Adipocyte (in vitro differentiated cells): ENCODE data around the gene SPRR2F.
"Not testable (repeated sequence)": the region's sequence is repeated elsewhere in the genome, so short reads cannot be mapped to it uniquely, and the experiment has no call there.

Experiments
- DNase-seq: peaks from one replicate; pipeline ENCODE4 v3.0.0-alpha.2; 2015; ENCODE audit warnings: low read depth
- H3K27me3 ChIP-seq: replicated peaks from 2 replicates; pipeline ENCODE4 v1.7.0; 2013; ENCODE audit warnings: mild to moderate bottlenecking, low read length, moderate library complexity; ENCODE audit not compliant: control insufficient read depth, insufficient read depth
- H3K36me3 ChIP-seq: 2 replicates; pipeline ENCODE4 v1.7.0; 2013; ENCODE audit warnings: low read length, mild to moderate bottlenecking, moderate library complexity; ENCODE audit not compliant: control insufficient read depth, insufficient read depth, severe bottlenecking
- H3K4me1 ChIP-seq: 2 replicates; pipeline ENCODE4 v1.7.0; 2013; ENCODE audit warnings: mild to moderate bottlenecking, low read length, moderate library complexity; ENCODE audit not compliant: control insufficient read depth, insufficient read depth
- H3K4me3 ChIP-seq: 2 replicates; pipeline ENCODE4 v1.7.0; 2013; ENCODE audit warnings: mild to moderate bottlenecking, low read length, moderate library complexity
- H3K9ac ChIP-seq: 2 replicates; pipeline ENCODE4 v1.7.0; 2013; ENCODE audit warnings: mild to moderate bottlenecking, low read length, moderate library complexity
- H3K9me3 ChIP-seq: 2 replicates; pipeline ENCODE4 v1.7.0; 2013; ENCODE audit warnings: mild to moderate bottlenecking, low read length, moderate library complexity; ENCODE audit not compliant: control insufficient read depth

The SPRR2F gene

DNA sequence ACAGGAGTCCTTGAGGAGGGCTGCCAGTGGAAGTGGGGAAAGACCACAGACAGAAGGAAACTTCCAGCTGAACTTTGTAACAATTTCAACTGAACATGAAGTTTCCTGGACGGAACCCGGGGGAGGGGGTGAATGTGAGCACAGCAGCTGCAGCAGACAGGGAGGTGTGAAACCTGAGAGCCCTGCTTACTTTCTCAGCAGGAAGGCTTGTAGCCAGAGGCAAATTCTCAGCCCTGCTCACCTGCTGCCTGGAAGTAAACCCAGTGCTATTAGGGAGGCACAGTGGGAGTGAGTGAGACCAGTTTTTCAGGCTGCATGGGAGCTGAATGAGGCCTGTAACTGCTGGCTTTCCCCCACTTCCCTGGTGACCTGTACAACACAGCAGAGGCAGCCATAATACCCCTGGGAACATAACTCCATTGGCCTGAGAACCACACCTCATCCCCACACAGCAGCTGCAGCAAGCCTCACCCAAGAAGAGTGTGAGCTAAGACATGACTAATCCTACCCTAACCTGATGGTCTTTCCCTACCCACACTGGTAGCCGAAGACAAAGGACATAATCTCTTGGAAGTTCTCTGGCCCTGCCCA is 9.6 kb upstream of the SPRR2F start:
- DNase-seq = no peak
- no peak overlapping the region for H3K4me3 ChIP-seq

DNA sequence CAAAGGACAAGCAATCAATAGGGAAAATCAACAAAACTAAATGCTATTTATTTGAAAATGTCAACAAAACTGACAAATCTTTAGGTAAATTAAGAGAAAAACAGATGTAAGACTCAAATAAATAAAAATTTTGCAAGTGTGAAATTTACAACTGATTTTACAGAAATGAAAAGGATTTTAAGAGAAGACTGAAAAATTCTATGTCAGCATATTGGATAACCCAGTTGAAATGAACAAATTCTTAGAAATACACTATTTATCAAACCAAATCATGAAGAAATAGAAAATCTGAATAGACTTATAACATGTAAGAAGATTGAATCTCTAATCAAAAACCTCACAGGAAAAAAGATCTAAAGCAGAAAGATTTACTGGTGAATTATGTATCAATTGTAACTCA is 7.6 kb upstream of the SPRR2F start:
- Histone ChIP-seq H3K27me3 (no peaks in the 10 kb centered on the region), H3K4me1 (peaks cover 4% of the 10 kb centered on the region), H3K36me3 (no peaks in the 10 kb centered on the region), H3K9ac (no peak overlapping the region), H3K9me3 (peaks cover 5% of the 10 kb centered on the region), H3K4me3 (no peak overlapping the region)
- no peak for DNase-seq

More for the DNA sequence above, 9.6 kb upstream of the SPRR2F start:
- Histone ChIP-seq H3K4me1 (peaks cover 4% of the 10 kb centered on the region), H3K9ac (no peak overlapping the region), H3K27me3 (no peaks in the 10 kb centered on the region), H3K9me3 (peaks cover 9% of the 10 kb centered on the region), H3K36me3 (no peaks in the 10 kb centered on the region)

DNA sequence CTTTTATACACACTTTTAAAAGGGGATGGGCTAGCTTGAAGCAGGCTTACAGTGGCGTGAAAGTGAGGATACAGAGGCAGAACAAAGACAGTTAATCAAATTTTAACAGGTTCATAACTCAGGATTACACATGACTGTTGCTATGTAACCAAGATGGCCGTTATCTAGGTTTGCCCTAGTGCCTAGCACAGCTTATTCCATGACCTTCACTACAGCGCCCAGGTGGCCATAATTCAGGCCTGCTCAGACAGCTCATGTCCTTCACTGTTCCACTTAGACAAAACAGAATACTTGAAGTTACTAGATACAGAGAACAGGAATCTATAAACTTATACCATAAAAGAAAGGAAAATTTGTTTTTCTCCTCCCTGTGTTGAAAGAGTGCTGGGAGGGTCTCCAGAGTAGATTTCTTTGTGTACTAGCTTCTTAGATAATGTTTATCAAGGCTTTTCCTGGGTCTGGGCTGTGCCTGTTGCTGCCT is 6.2 kb upstream of the SPRR2F start:
- Histone ChIP-seq H3K36me3 (no peaks in the 10 kb centered on the region), H3K4me3 (no peak overlapping the region), H3K9me3 (no peaks in the 10 kb centered on the region), H3K27me3 (peaks cover 2% of the 10 kb centered on the region), H3K4me1 (peaks cover 4% of the 10 kb centered on the region), H3K9ac (no peak overlapping the region)
- no peak for DNase-seq

DNA sequence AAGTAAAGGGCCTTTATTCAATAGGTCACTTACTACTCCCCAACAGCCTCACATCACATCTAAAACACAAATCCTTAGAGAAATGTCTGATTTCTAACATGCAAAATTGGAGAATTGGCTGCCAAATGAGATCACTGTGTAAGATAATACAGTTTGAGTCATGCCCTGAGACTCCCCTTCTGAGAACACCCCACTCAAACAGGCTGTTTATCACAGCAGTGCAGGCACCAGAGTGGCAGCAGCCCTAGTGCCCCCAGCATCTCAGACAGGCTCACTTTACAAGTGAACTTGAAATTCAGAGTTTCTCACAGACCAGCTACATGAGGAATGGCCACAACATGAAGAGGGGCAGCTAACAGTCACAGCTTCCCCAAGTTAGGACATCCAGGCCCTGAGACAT is 1.9 kb upstream of the SPRR2F start:
- not testable (repeated sequence) for DNase-seq, H3K9ac ChIP-seq, H3K36me3 ChIP-seq, H3K9me3 ChIP-seq, H3K4me3 ChIP-seq, H3K4me1 ChIP-seq, H3K27me3 ChIP-seq

DNA sequence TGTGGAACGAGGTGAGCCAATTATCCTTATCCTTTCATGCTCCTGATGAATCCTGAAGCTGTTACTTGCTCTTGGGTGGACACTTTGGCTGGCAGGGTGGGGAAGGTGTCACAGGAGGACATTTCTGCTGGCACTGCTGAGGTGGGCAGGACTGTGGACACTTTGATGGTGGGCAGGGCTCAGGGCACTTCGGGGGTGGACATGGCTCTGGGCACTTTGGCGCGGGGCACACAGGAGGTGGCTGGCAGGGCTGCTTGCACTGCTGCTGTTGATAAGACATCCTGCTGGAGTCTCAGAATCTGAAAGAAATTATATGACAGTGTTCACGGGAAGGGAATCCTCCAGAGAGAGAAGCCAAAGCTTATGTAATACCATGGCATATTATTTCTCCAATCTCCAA is 862 bp downstream of the SPRR2F start:
- not testable (repeated sequence) for H3K4me1 ChIP-seq, H3K36me3 ChIP-seq, H3K9me3 ChIP-seq, H3K27me3 ChIP-seq, DNase-seq, H3K9ac ChIP-seq, H3K4me3 ChIP-seq

DNA sequence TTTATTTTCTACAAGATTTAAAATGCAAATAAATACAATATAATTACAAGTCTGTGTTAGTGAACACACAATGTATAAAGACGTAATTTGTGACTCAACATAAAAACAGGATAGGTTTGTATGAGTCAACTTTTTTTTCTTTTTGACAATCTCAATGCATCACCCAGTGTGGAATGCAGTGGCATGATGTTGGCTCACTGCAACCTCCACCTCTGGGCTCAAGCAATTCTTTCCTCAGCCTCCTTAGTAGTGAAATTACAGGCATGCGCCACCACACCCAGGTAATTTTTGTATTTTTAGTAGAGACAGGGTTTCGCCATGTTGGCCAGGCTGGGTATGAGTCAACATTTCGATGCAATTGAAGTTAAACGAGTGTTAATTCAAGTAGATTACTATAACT is 13.1 kb downstream of the SPRR2F start:
- Histone ChIP-seq H3K27me3 (no peaks in the 10 kb centered on the region), H3K4me3 (no peak overlapping the region), H3K9me3 (peaks cover 3% of the 10 kb centered on the region), H3K4me1 (no peaks in the 10 kb centered on the region), H3K36me3 (no peaks in the 10 kb centered on the region), H3K9ac (no peak overlapping the region)
- no peak for DNase-seq

DNA sequence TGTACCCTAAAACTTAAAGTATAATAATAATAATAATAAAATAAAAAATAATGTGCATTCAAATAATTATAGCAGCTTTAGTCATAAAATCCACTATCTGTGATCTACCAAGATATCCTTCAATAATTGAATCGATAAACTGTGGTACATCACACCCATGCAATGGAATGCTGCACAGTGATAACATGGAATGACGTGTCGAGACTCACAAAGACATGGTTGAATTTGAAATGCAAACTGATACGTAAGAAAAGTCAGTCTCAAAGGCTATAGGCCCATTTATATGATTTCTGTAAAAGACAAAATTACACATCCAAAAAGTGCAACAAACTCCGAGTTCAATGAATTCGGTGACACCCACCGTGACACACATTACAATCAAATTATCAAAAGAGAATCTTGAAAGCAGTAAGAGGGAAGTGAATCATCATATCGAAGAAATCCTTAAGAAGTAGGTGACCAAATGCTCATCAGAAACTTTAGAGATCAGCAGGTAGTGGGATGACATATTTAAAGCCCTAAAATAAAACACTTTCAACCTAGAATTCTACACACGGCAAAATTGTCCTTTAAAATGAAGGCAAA is 13.8 kb downstream of the SPRR2F start:
- no peaks in the 10 kb centered on the region for H3K9me3 ChIP-seq
- H3K36me3 ChIP-seq = no peaks in the 10 kb centered on the region
- no peak overlapping the region for H3K9ac ChIP-seq
- no peak for DNase-seq
- no peaks in the 10 kb centered on the region for H3K4me1 ChIP-seq
- no peak overlapping the region for H3K4me3 ChIP-seq
- H3K27me3 ChIP-seq = no peaks in the 10 kb centered on the region

DNA sequence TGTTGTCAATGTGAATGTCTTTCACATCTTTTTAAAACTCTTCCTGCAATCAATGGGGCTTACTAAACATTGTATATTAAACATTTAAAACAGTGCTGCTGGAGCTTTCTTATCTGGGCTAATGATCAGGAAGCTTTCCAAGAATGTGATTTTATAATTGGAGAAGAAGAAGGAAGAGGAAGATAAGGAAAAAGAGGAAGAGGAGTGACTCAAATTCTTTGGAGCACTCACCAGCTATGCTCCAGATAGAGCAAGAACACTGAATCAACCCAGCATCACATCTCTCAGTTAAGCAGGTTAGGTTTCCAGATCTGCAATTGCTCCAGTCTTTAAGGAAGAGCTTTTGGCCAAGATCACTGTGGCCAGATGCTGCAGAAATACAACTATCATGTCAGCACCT is 17.6 kb downstream of the SPRR2F start:
- no peak for DNase-seq
- Histone ChIP-seq H3K9ac (no peak overlapping the region), H3K9me3 (no peaks in the 10 kb centered on the region), H3K4me3 (no peak overlapping the region), H3K36me3 (no peaks in the 10 kb centered on the region), H3K4me1 (no peaks in the 10 kb centered on the region), H3K27me3 (no peaks in the 10 kb centered on the region)

DNA sequence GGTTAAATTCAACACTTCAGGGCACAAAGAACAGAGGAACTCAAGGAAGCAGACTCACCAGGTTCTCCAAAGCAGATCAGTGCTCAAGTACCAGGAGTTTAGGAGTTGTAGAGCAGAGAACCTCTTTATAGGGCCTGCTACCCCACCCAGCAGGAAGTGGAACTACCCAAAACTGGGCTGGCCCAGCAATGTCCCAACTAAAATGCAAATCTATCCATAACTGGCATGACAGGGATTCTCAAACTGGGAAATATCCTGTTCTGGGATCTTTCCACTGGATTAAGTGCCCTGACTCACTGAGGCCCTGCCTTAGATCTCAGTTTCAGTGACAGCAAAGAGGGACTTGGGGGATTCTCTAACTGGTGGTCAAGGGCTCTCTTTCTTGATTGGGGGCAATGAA is 18.9 kb downstream of the SPRR2F start, which contains the start of gene SPRR2E:
Gene SPRR2E (minus strand): TSS at position 101 of the 400 bp plus-strand sequence. CDS start 775 bp downstream, outside the sequence.
- no peaks in the 10 kb centered on the region for H3K27me3 ChIP-seq
- no peak within 1 kb of the TSS for H3K9ac ChIP-seq
- H3K9me3 ChIP-seq = no peaks in the 10 kb centered on the region
- no peaks in the 10 kb centered on the region for H3K36me3 ChIP-seq
- no peak for DNase-seq
- H3K4me3 ChIP-seq = no peak within 1 kb of the TSS
- no peaks in the 10 kb centered on the region for H3K4me1 ChIP-seq

DNA sequence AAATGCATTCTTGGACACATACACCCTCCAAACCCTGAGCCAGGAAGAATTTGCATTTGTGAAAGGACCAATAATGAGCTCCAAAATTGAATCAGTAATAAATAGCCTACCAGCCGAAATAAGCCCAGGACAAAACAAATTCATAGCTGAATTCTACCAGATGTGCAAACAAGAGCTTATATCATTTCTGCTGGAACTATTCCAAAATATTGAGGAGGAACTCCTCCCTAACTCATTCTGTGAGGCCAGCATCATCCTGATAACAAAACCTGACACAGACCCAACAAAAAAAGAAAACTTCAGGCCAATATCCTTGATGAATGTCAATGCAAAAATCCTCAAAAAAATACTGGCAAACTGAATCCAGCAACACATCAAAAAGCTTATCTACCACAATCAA is 25.7 kb downstream of the SPRR2F start:
- H3K9me3 ChIP-seq = peaks cover 9% of the 10 kb centered on the region
- no peaks in the 10 kb centered on the region for H3K36me3 ChIP-seq
- H3K4me3 ChIP-seq = no peak overlapping the region
- no peak for DNase-seq
- H3K9ac ChIP-seq = no peak overlapping the region
- H3K27me3 ChIP-seq = no peaks in the 10 kb centered on the region
- H3K4me1 ChIP-seq = no peaks in the 10 kb centered on the region

DNA sequence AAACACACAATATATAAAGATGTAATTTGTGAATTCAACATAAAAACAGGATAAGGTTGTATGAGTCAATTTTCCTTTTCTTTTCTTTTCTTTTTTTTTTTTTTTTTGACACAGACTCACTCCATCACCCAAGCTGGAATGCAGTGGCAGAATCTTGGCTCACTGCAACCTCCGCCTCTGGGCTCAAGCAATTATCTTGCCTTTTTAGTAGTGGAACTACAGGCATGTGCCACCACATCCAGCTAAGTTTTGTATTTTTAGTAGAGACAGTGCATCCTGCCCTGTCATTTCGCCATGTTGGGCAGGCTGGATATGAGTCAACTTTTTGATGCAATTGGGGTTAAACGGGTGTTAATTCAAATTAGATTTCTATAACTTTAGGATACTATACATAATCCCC is 31.6 kb downstream of the SPRR2F start:
- Histone ChIP-seq H3K4me1 (no peaks in the 10 kb centered on the region), H3K27me3 (no peaks in the 10 kb centered on the region), H3K4me3 (no peak overlapping the region), H3K36me3 (no peaks in the 10 kb centered on the region), H3K9me3 (peaks cover 13% of the 10 kb centered on the region), H3K9ac (no peak overlapping the region)
- DNase-seq = no peak
